H1 (cell line): ENCODE measurements around the gene BROX. TPM values are rescaled to one million over a fixed set of nuclear protein-coding genes. Genes with fewer than 3 reads are reported as not detected.

Experiments
- ASH2L ChIP-seq: fragments of 200-600, 300-600 bp; sonication (generic); IDR thresholded peaks from one replicate; pipeline ENCODE4 v1.7.1; 2017; ENCODE audit warnings: low read length
- BCL11A ChIP-seq, 2 experiments: IDR thresholded peaks; one replicate each; pipeline ENCODE4 v1.6.1; 2011; ENCODE audit warnings: low read depth in 2 of 2, low read length in 2 of 2, mild to moderate bottlenecking in 2 of 2
- EP300 ChIP-seq, 2 experiments: IDR thresholded peaks; 1 replicate in 1 of 2; 2 replicates in 1 of 2; pipeline ENCODE4 v1.6.1; 2011 to 2012; ENCODE audit warnings: low read depth in 2 of 2, low read length in 2 of 2, mild to moderate bottlenecking in 2 of 2, borderline replicate concordance in 1 of 2, inconsistent platforms in 1 of 2, moderate library complexity in 1 of 2
- SAP30 ChIP-seq: fragments of 300-600 bp; sonication (generic); IDR thresholded peaks from 2 replicates; pipeline ENCODE4 v1.7.1; 2012; ENCODE audit warnings: low read length, moderate library complexity, mild to moderate bottlenecking, inconsistent platforms; ENCODE audit not compliant: insufficient read depth, insufficient replicate concordance
- SP2 ChIP-seq: IDR thresholded peaks from 2 replicates; pipeline ENCODE4 v1.6.1; 2012; ENCODE audit warnings: mild to moderate bottlenecking, low read length, inconsistent platforms
- SP4 ChIP-seq: IDR thresholded peaks from 2 replicates; pipeline ENCODE4 v1.6.1; 2012; ENCODE audit warnings: low read length, inconsistent platforms
- TEAD4 ChIP-seq: IDR thresholded peaks from 2 replicates; pipeline ENCODE4 v1.6.1; 2012; ENCODE audit warnings: low read depth, low read length, inconsistent platforms, mixed read lengths
- polyA plus RNA-seq, 7 experiments: library from polyadenylated mRNA; depleted of rRNA in 3 of 7; stranded (reverse) in 5 of 7; unstranded in 2 of 7; fragments of >200 nt in 5 of 7; fragments of 200-250 nt in 2 of 7; gene quantifications; 1 replicate in 5 of 7; 2 replicates in 1 of 7; 4 replicates in 1 of 7; pipeline versions ENCODE4 v1.2.1 to v1.2.3, GENCODE V29; 2011 to 2013; ENCODE audit warnings: missing spikeins in 2 of 7, mixed read lengths in 2 of 7
- total RNA-seq: library from RNA; stranded (reverse); fragmentation: NEBNext Ultra II Directional; extraction: Animal tissue kit (Norgen Biotek cat#: 25700); gene quantifications from 2 replicates; pipeline ENCODE4 v1.2.1, GENCODE V29; 2021
- TF ChIP-seq, protein P1 (sequence below): fragments of 300-600 bp; sonication (generic); IDR thresholded peaks from 2 replicates; pipeline ENCODE4 v1.7.1; 2012; ENCODE audit warnings: low read length, moderate library complexity, mild to moderate bottlenecking, inconsistent platforms; ENCODE audit not compliant: insufficient replicate concordance
- TF ChIP-seq, protein P2 (sequence below): IDR thresholded peaks from 2 replicates; pipeline ENCODE4 v1.6.1; 2011; ENCODE audit warnings: low read depth, mild to moderate bottlenecking, low read length; ENCODE audit not compliant: insufficient read depth

BROX gene
- total and polyA plus RNA-seq, 2 of the 8 experiments (the other 6 are each of a cell fraction or from before 2014, with no cell fraction given), result 3.8 to 26.7 TPM

DNA sequence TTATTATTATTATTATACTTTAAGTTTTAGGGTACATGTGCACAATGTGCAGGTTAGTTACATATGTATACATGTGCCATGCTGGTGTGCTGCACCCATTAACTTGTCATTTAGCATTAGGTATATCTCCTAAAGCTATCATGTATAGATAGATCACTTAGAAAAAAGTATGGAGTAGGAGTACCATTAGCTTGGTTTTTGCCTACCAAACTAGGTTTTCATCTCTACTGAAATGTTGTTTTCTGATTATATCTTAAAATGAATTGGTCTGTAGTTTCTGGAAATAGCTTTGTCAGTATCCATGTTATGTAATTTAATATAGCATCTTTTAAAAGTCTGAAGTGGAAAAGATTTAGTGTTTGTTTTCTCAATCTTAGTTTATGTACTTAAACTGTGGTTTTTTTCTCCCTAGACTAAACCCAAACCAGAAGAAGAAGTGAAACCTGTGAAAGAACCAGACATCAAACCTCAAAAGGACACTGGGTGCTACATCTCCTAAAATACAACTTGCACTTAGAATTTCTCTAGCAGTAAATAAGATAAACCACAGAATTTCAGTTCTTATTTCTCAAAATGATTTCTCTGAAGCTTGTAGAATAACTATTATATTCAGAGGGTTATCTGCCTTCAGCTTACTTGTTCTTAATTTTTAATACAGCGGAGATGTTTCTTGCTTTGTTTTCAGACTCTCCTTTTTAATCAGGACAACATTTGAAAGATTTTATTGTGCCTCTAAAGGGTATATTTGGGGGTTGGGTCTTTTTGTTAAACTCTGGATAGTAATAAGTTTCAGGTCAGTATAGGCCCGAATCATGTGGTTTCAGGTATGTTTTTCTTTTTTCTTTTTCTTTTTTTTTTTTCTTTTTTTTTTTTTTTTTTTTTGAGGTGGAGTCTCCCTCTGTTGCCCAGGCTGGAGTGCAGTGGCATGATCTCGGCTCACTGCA is 20.1 kb downstream of the BROX start (continued):
- TF ChIP-seq SP2, result no peak
- TF ChIP-seq EP300 (IDR thresholded peaks at IDR 0.05; ENCODE audit: borderline replicate concordance in 1 of 2, low read depth in 2 of 2, low read length in 2 of 2), result no peak
- TF ChIP-seq TEAD4, result no peak
- TF ChIP-seq, protein P1, sequence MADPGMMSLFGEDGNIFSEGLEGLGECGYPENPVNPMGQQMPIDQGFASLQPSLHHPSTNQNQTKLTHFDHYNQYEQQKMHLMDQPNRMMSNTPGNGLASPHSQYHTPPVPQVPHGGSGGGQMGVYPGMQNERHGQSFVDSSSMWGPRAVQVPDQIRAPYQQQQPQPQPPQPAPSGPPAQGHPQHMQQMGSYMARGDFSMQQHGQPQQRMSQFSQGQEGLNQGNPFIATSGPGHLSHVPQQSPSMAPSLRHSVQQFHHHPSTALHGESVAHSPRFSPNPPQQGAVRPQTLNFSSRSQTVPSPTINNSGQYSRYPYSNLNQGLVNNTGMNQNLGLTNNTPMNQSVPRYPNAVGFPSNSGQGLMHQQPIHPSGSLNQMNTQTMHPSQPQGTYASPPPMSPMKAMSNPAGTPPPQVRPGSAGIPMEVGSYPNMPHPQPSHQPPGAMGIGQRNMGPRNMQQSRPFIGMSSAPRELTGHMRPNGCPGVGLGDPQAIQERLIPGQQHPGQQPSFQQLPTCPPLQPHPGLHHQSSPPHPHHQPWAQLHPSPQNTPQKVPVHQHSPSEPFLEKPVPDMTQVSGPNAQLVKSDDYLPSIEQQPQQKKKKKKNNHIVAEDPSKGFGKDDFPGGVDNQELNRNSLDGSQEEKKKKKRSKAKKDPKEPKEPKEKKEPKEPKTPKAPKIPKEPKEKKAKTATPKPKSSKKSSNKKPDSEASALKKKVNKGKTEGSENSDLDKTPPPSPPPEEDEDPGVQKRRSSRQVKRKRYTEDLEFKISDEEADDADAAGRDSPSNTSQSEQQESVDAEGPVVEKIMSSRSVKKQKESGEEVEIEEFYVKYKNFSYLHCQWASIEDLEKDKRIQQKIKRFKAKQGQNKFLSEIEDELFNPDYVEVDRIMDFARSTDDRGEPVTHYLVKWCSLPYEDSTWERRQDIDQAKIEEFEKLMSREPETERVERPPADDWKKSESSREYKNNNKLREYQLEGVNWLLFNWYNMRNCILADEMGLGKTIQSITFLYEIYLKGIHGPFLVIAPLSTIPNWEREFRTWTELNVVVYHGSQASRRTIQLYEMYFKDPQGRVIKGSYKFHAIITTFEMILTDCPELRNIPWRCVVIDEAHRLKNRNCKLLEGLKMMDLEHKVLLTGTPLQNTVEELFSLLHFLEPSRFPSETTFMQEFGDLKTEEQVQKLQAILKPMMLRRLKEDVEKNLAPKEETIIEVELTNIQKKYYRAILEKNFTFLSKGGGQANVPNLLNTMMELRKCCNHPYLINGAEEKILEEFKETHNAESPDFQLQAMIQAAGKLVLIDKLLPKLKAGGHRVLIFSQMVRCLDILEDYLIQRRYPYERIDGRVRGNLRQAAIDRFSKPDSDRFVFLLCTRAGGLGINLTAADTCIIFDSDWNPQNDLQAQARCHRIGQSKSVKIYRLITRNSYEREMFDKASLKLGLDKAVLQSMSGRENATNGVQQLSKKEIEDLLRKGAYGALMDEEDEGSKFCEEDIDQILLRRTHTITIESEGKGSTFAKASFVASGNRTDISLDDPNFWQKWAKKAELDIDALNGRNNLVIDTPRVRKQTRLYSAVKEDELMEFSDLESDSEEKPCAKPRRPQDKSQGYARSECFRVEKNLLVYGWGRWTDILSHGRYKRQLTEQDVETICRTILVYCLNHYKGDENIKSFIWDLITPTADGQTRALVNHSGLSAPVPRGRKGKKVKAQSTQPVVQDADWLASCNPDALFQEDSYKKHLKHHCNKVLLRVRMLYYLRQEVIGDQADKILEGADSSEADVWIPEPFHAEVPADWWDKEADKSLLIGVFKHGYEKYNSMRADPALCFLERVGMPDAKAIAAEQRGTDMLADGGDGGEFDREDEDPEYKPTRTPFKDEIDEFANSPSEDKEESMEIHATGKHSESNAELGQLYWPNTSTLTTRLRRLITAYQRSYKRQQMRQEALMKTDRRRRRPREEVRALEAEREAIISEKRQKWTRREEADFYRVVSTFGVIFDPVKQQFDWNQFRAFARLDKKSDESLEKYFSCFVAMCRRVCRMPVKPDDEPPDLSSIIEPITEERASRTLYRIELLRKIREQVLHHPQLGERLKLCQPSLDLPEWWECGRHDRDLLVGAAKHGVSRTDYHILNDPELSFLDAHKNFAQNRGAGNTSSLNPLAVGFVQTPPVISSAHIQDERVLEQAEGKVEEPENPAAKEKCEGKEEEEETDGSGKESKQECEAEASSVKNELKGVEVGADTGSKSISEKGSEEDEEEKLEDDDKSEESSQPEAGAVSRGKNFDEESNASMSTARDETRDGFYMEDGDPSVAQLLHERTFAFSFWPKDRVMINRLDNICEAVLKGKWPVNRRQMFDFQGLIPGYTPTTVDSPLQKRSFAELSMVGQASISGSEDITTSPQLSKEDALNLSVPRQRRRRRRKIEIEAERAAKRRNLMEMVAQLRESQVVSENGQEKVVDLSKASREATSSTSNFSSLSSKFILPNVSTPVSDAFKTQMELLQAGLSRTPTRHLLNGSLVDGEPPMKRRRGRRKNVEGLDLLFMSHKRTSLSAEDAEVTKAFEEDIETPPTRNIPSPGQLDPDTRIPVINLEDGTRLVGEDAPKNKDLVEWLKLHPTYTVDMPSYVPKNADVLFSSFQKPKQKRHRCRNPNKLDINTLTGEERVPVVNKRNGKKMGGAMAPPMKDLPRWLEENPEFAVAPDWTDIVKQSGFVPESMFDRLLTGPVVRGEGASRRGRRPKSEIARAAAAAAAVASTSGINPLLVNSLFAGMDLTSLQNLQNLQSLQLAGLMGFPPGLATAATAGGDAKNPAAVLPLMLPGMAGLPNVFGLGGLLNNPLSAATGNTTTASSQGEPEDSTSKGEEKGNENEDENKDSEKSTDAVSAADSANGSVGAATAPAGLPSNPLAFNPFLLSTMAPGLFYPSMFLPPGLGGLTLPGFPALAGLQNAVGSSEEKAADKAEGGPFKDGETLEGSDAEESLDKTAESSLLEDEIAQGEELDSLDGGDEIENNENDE, result no peak
- TF ChIP-seq, protein P2, sequence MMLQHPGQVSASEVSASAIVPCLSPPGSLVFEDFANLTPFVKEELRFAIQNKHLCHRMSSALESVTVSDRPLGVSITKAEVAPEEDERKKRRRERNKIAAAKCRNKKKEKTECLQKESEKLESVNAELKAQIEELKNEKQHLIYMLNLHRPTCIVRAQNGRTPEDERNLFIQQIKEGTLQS, result no peak
- no peak for TF ChIP-seq SAP30
- no peak for TF ChIP-seq ASH2L
- TF ChIP-seq BCL11A (IDR thresholded peaks at IDR 0.05; ENCODE audit: low read depth in 2 of 2, low read length in 2 of 2), result no peak
- TF ChIP-seq SP4, result no peak
